GM12878 (cell line): ENCODE measurements around the gene CHRNA9. TPM values are rescaled to one million over a fixed set of nuclear protein-coding genes. Genes with fewer than 3 reads are reported as not detected.

ENCODE experiments used
- ATAC-seq: fragments of 200-7000 bp; cut with Tn5 transposase; 3 replicates; pipeline ENCODE4 v1.9.1; 2020; ENCODE audit warnings: mild to moderate bottlenecking, moderate library complexity
- BruUV-seq: library from RNA; stranded (reverse); fragments of 400-500 nt; replicated peaks from 2 replicates; lab custom pipeline; 2021; lab: Mats Ljungman, UMichigan
- CTCF ChIA-PET: fragments of 300-600 bp; sonication (Branson Sonifier 250); formaldehyde crosslinking; extraction: SDS; loops from one replicate; lab custom pipeline; 2021; ENCODE audit warnings: inconsistent platforms; lab: Yijun Ruan, JAX
- POLR2A ChIA-PET: fragments of 350-600 bp; formaldehyde crosslinking; extraction: SDS; loops from one replicate; lab custom pipeline; 2021; ENCODE audit warnings: inconsistent platforms; lab: Charles Lee
- RAD21 ChIA-PET: fragments of 300-600 bp; sonication (Branson Sonifier 250); formaldehyde crosslinking; loops from one replicate; lab custom pipeline; 2023; ENCODE audit warnings: antibody characterized with exemption; ENCODE audit not compliant: unreplicated experiment; lab: Charles Lee
- SMC1A ChIA-PET: fragments of 300-600 bp; sonication (Branson Sonifier 250); formaldehyde crosslinking; loops from one replicate; lab custom pipeline; 2023; ENCODE audit not compliant: unreplicated experiment, uncharacterized antibody; lab: Charles Lee
- DNase-seq: peaks from one replicate; pipeline ENCODE4 v3.0.0-alpha.2; 2011; ENCODE audit warnings: low read depth, low spot score
- FAIRE-seq: peaks from 3 replicates; lab custom pipeline; 2011; peaks lifted over from hg19 to GRCh38; lab: Jason Lieb, UNC
- H2AFZ ChIP-seq: 2 replicates; pipeline ENCODE4 v1.6.0; 2011; ENCODE audit warnings: low read depth, low read length, control low read depth; ENCODE audit not compliant: control insufficient read depth
- H3K27ac ChIP-seq: 2 replicates; pipeline ENCODE4 v1.5.1; 2011; ENCODE audit warnings: control low read depth; ENCODE audit not compliant: control insufficient read depth, insufficient read depth
- H3K27me3 ChIP-seq, 2 experiments: replicated peaks in 1 of 2; 2 replicates each; pipeline versions ENCODE4 v1.6.0 to v1.6.1; 2011; ENCODE audit warnings: low read length in 1 of 2; ENCODE audit not compliant: control insufficient read depth in 2 of 2, insufficient read depth in 2 of 2
- H3K36me3 ChIP-seq, 2 experiments: 2 replicates each; pipeline ENCODE4 v1.5.1; 2011; ENCODE audit warnings: low read length in 1 of 2; ENCODE audit not compliant: control insufficient read depth in 2 of 2, insufficient read depth in 2 of 2
- H3K4me1 ChIP-seq: 2 replicates; pipeline ENCODE4 v1.6.1; 2011; ENCODE audit warnings: mild to moderate bottlenecking, low read length, moderate library complexity, mixed read lengths; ENCODE audit not compliant: control insufficient read depth, insufficient read depth
- H3K4me2 ChIP-seq: 2 replicates; pipeline ENCODE4 v1.6.0; 2011; ENCODE audit warnings: control low read depth; ENCODE audit not compliant: control insufficient read depth, insufficient read depth
- H3K4me3 ChIP-seq: fragments of 200-600 bp; sonication (generic); 2 replicates; pipeline ENCODE4 v1.5.1; 2016
- H3K79me2 ChIP-seq: 2 replicates; pipeline ENCODE4 v1.6.0; 2011; ENCODE audit warnings: low read length; ENCODE audit not compliant: control insufficient read depth, insufficient read depth
- H3K9ac ChIP-seq: 2 replicates; pipeline ENCODE4 v1.8.0; 2011; ENCODE audit warnings: low read length, control low read depth, mixed read lengths; ENCODE audit not compliant: control insufficient read depth, insufficient read depth
- H3K9me3 ChIP-seq: replicated peaks from 3 replicates; pipeline ENCODE4 v1.5.1; 2011; ENCODE audit warnings: mild to moderate bottlenecking, low read length; ENCODE audit not compliant: control insufficient read depth, insufficient read depth
- H4K20me1 ChIP-seq: 2 replicates; pipeline ENCODE4 v1.6.0; 2011; ENCODE audit not compliant: control insufficient read depth, insufficient read depth
- BMI1 ChIP-seq: fragments of 450-650 bp; IDR thresholded peaks from 2 replicates; pipeline ENCODE4 v1.6.1; 2016; ENCODE audit warnings: mild to moderate bottlenecking, moderate library complexity, borderline replicate concordance
- CBX5 ChIP-seq: sonication (generic); IDR thresholded peaks from 2 replicates; pipeline ENCODE4 v1.6.1; 2016; ENCODE audit warnings: low read depth, moderate library complexity, mild to moderate bottlenecking, inconsistent platforms
- CHD2 ChIP-seq: IDR thresholded peaks from 2 replicates; pipeline ENCODE4 v1.6.1; 2011; ENCODE audit warnings: low read depth, low read length, improper control_type of control experiment, borderline replicate concordance
- ETV6 ChIP-seq, 2 experiments: fragments of 450-650 bp in 1 of 2; IDR thresholded peaks in 1 of 2; conservative IDR thresholded peaks in 1 of 2; 2 replicates each; pipeline ENCODE4 v1.6.1; 2014; ENCODE audit warnings: antibody characterized with exemption in 1 of 2, borderline replicate concordance in 1 of 2, low read depth in 1 of 2, mild to moderate bottlenecking in 1 of 2, moderate library complexity in 1 of 2
- HDGF ChIP-seq: fragments of 450-650 bp; IDR thresholded peaks from 2 replicates; pipeline ENCODE4 v1.6.1; 2016; ENCODE audit warnings: antibody characterized with exemption
- HSF1 ChIP-seq: fragments of 150-350 bp; IDR thresholded peaks from 2 replicates; pipeline ENCODE4 v1.6.1; 2014; ENCODE audit warnings: mild to moderate bottlenecking, low read depth, low read length
- IRF5 ChIP-seq: fragments of 450-650 bp; IDR thresholded peaks from 2 replicates; pipeline ENCODE4 v1.6.1; 2017; ENCODE audit warnings: borderline replicate concordance
- MEF2B ChIP-seq: fragments of 450-650 bp; IDR thresholded peaks from 2 replicates; pipeline ENCODE4 v1.6.1; 2018; ENCODE audit warnings: mild to moderate bottlenecking, moderate library complexity; ENCODE audit not compliant: partially characterized antibody, poor library complexity, severe bottlenecking
- MTA2 ChIP-seq: fragments of 450-650 bp; IDR thresholded peaks from 2 replicates; pipeline ENCODE4 v1.6.1; 2016; ENCODE audit warnings: low read depth, mild to moderate bottlenecking, moderate library complexity
- NRF1 ChIP-seq: conservative IDR thresholded peaks from 2 replicates; pipeline ENCODE4 v1.6.1; 2011; ENCODE audit warnings: mild to moderate bottlenecking, low read depth, low read length, improper control_type of control experiment
- PML ChIP-seq: IDR thresholded peaks from 2 replicates; pipeline ENCODE4 v1.6.1; 2012; ENCODE audit warnings: low read length, inconsistent platforms
- SMAD5 ChIP-seq: IDR thresholded peaks from 2 replicates; pipeline ENCODE4 v1.6.1; 2016; ENCODE audit warnings: antibody characterized with exemption, low read depth
- SMARCA5 ChIP-seq: fragments of 450-650 bp; IDR thresholded peaks from 2 replicates; pipeline ENCODE4 v1.6.1; 2017; ENCODE audit warnings: mild to moderate bottlenecking
- SP1 ChIP-seq: IDR thresholded peaks from one replicate; pipeline ENCODE4 v1.6.1; 2011; ENCODE audit warnings: low read depth, low read length
- WGBS: methylation state at CpG from one replicate; pipeline ENCODE4 v1.1.6; 2016; ENCODE audit warnings: low lambda C conversion rate; ENCODE audit not compliant: insufficient replicate concordance, insufficient coverage; ENCODE audit errors: missing lambda C conversion rate; 5-methylcytosine and 5-hydroxymethylcytosine counted together
- in situ Hi-C: fragments of 300-500 bp; cut with MboI; formaldehyde crosslinking; loops from 9 replicates; pipeline ENCODE4 v1.14.3; 2018; ENCODE audit warnings: mixed read lengths
- intact Hi-C: fragments of 100-400 bp; cut with micrococcal nuclease; formaldehyde crosslinking; loops from one replicate; pipeline ENCODE4 v1.14.2; 2022; ENCODE audit not compliant: unreplicated experiment
- polyA plus RNA-seq, 11 experiments: library from polyadenylated mRNA; depleted of rRNA in 4 of 11; unstranded in 6 of 11; stranded (reverse) in 5 of 11; fragments of >200 nt; fragmentation: Nextera tagmentation in 4 of 11; fragmentation: Illumina TruSeq in 1 of 11; extraction: Ambion mirVana in 4 of 11; extraction: Trizol in 1 of 11; gene quantifications; 1 replicate in 1 of 11; 2 replicates in 10 of 11; pipeline versions ENCODE4 v1.2.1 to v1.2.3, GENCODE V29; 2011 to 2016; ENCODE audit warnings: inconsistent platforms in 2 of 11, missing spikeins in 2 of 11, low read depth in 1 of 11
- total RNA-seq, 4 experiments: library from RNA; depleted of rRNA in 3 of 4; stranded (reverse); fragments of >200 nt in 3 of 4; fragmentation: Illumina TruSeq in 1 of 4; extraction: Trizol in 1 of 4; gene quantifications; 2 replicates each; pipeline versions ENCODE4 v1.2.1 to v1.2.3, GENCODE V29; 2013 to 2021

The CHRNA9 gene
- total and polyA plus RNA-seq, 10 of the 15 experiments (the other 5 are each of a cell fraction or from before 2014, with no cell fraction given): 0.05 to 0.09 (median 0.08) TPM; not detected in 7

GRCh38 chr4:40299126-40299525 is 36.0 kb upstream of the CHRNA9 start:
- no peak overlapping the region for H2AFZ ChIP-seq
- RAD21 ChIA-PET: interaction anchor here (0.6 to 1.6 kb wide), 7 partner anchors 9 to 243 kb away, joined by 3 to 5 read pairs (median 4); partner anchors contain the start of gene N4BP2
- no peak for TF ChIP-seq CHD2
- no peak for TF ChIP-seq IRF5
- TF ChIP-seq SMARCA5: no peak
- no peak for TF ChIP-seq SP1
- TF ChIP-seq CBX5: no peak
- no peak for TF ChIP-seq PML
- TF ChIP-seq MEF2B: no peak
- no peak for TF ChIP-seq SMAD5
- no peak for TF ChIP-seq BMI1
- no peak for TF ChIP-seq HSF1
- TF ChIP-seq HDGF: no peak
- no peak for TF ChIP-seq MTA2
- no peak for TF ChIP-seq NRF1
- TF ChIP-seq ETV6 (conservative IDR thresholded peaks at IDR 0.05 in 1 of 2, IDR thresholded peaks at IDR 0.05 in 1 of 2; ENCODE audit: borderline replicate concordance in 1 of 2, low read depth in 1 of 2): no peak
- TF ChIP-seq, all 136 proteins: peak for 0
- Histone ChIP-seq H3K27me3 (no peaks in the 10 kb centered on the region), H3K4me3 (no peak overlapping the region), H3K79me2 (peaks cover 2% of the 10 kb centered on the region), H3K27ac (no peak overlapping the region), H3K4me1 (peaks cover 32% of the 10 kb centered on the region), H4K20me1 (no peaks in the 10 kb centered on the region), H3K4me2 (no peak overlapping the region), H3K9ac (no peak overlapping the region), H3K9me3 (peaks cover 7% of the 10 kb centered on the region), H3K36me3 (no peaks in the 10 kb centered on the region)
- FAIRE-seq (no peak), ATAC-seq (no peak), DNase-seq (no peak)
- intact Hi-C loops: no loop called here
- SMC1A ChIA-PET: interaction anchor here (1.1 to 3.5 kb wide), 4 partner anchors 9 to 147 kb away, joined by 3 to 15 read pairs (median 8); no protein-coding TSS in a partner anchor
- 96% methylated on average over 6 of the region's 6 CpGs for WGBS
- CTCF ChIA-PET: interaction anchor here (0.9 to 1.1 kb wide), 2 partner anchors 15 to 53 kb away, joined by 3 to 4 read pairs; no protein-coding TSS in a partner anchor
- BruUV-seq: no TSS peak
- in situ Hi-C loops: no loop called here
- POLR2A ChIA-PET: interaction anchor here (0.6 to 1.0 kb wide), 2 partner anchors 99 to 190 kb away, joined by 3 read pairs; no protein-coding TSS in a partner anchor
